Neural cell (in vitro differentiated cells): Measurements from ENCODE around the gene MMP28. TPM values are rescaled to one million over a fixed set of nuclear protein-coding genes. Genes with fewer than 3 reads are reported as not detected.

ENCODE experiments used
- H2AFZ ChIP-seq: fragments of 200-600, 300-800 bp; sonication (generic), shearing (Covaris generic); 2 replicates; pipeline ENCODE4 v1.6.0; 2014; ENCODE audit warnings: low read depth, mild to moderate bottlenecking, antibody characterized with exemption, low read length, moderate library complexity
- H3F3A ChIP-seq: fragments of 200-600 bp; shearing (Covaris generic); 2 replicates; pipeline ENCODE4 v1.6.1; 2016; ENCODE audit warnings: mild to moderate bottlenecking, moderate library complexity, mixed read lengths, antibody characterized with exemption, low read length; ENCODE audit not compliant: insufficient read depth, poor library complexity, severe bottlenecking
- H3K27ac ChIP-seq: fragments of 200-600, 300-800 bp; sonication (generic), shearing (Covaris generic); 2 replicates; pipeline ENCODE4 v1.5.1; 2014; ENCODE audit warnings: mild to moderate bottlenecking, low read length, moderate library complexity
- H3K27me3 ChIP-seq: fragments of 300-800, 200-600 bp; sonication (generic), shearing (Covaris generic); 2 replicates; pipeline ENCODE4 v1.6.0; 2014; ENCODE audit warnings: mild to moderate bottlenecking, low read depth, low read length, moderate library complexity; ENCODE audit not compliant: insufficient read depth
- H3K36me3 ChIP-seq: fragments of 300-800, 200-600 bp; sonication (generic), shearing (Covaris generic); 2 replicates; pipeline ENCODE4 v1.5.1; 2014; ENCODE audit warnings: mild to moderate bottlenecking, antibody characterized with exemption, low read length, moderate library complexity; ENCODE audit not compliant: insufficient read depth
- H3K4me2 ChIP-seq: fragments of 300-800, 200-600 bp; sonication (generic), shearing (Covaris generic); 2 replicates; pipeline ENCODE4 v1.6.0; 2014; ENCODE audit warnings: mild to moderate bottlenecking, low read length
- H3K4me3 ChIP-seq: fragments of 300-800, 200-600 bp; sonication (generic), shearing (Covaris generic); 2 replicates; pipeline ENCODE4 v1.5.1; 2014; ENCODE audit warnings: mild to moderate bottlenecking, low read length, moderate library complexity
- H3K79me2 ChIP-seq: fragments of 200-600 bp; shearing (Covaris generic); replicated peaks from 2 replicates; pipeline ENCODE4 v1.6.0; 2014; ENCODE audit warnings: mild to moderate bottlenecking, low read length, moderate library complexity; ENCODE audit not compliant: insufficient read depth
- H3K9ac ChIP-seq: fragments of 300-800, 200-600 bp; sonication (generic), shearing (Covaris generic); 2 replicates; pipeline ENCODE4 v1.6.1; 2016; ENCODE audit warnings: mild to moderate bottlenecking, low read length, mixed read lengths
- H3K9me2 ChIP-seq: fragments of 200-600 bp; shearing (Covaris generic); 2 replicates; pipeline ENCODE4 v1.6.1; 2016; ENCODE audit warnings: mild to moderate bottlenecking, low read length, mixed read lengths; ENCODE audit not compliant: insufficient read depth
- H3K9me3 ChIP-seq: fragments of 200-600, 300-800 bp; sonication (generic), shearing (Covaris generic); 2 replicates; pipeline ENCODE4 v1.6.1; 2016; ENCODE audit warnings: mild to moderate bottlenecking, mixed run types, low read length, moderate library complexity, mixed read lengths
- H4K20me1 ChIP-seq: fragments of 200-600 bp; shearing (Covaris generic); 2 replicates; pipeline ENCODE4 v1.6.1; 2016; ENCODE audit warnings: mild to moderate bottlenecking, mixed run types; ENCODE audit not compliant: insufficient read depth
- EP300 ChIP-seq: fragments of 450-650 bp; conservative IDR thresholded peaks from 2 replicates; pipeline ENCODE4 v1.6.1; 2014; ENCODE audit warnings: antibody characterized with exemption, mild to moderate bottlenecking, moderate library complexity; ENCODE audit not compliant: poor library complexity, severe bottlenecking
- EZH2 ChIP-seq: fragments of 200-600, 300-800 bp; shearing (Covaris generic), sonication (generic); IDR thresholded peaks from 2 replicates; pipeline ENCODE4 v1.6.1; 2014; ENCODE audit warnings: antibody characterized with exemption, low read length, borderline replicate concordance, mild to moderate bottlenecking; ENCODE audit not compliant: insufficient read depth, poor library complexity, severe bottlenecking
- MXI1 ChIP-seq: fragments of 450-650 bp; conservative IDR thresholded peaks from 2 replicates; pipeline ENCODE4 v1.6.1; 2014; ENCODE audit warnings: antibody characterized with exemption, mild to moderate bottlenecking; ENCODE audit not compliant: poor library complexity, severe bottlenecking
- POLR2AphosphoS5 ChIP-seq: IDR thresholded peaks from 2 replicates; pipeline ENCODE4 v1.6.1; 2012
- RAD21 ChIP-seq: fragments of 450-650 bp; conservative IDR thresholded peaks from 2 replicates; pipeline ENCODE4 v1.6.1; 2014; ENCODE audit warnings: antibody characterized with exemption, mild to moderate bottlenecking, moderate library complexity
- SMC3 ChIP-seq: fragments of 450-650 bp; conservative IDR thresholded peaks from 2 replicates; pipeline ENCODE4 v1.6.1; 2014; ENCODE audit warnings: antibody characterized with exemption, mild to moderate bottlenecking, moderate library complexity; ENCODE audit not compliant: poor library complexity
- TAF1 ChIP-seq: IDR thresholded peaks from 2 replicates; pipeline ENCODE4 v1.6.1; 2012; ENCODE audit warnings: low read depth
- polyA minus RNA-seq: library from RNA; depleted of rRNA, polyadenylated mRNA; stranded (reverse); fragments of >200 nt; gene quantifications from 2 replicates; pipeline ENCODE4 v1.2.3, GENCODE V29; 2014
- polyA plus RNA-seq: library from polyadenylated mRNA; depleted of rRNA; stranded (reverse); fragments of >200 nt; gene quantifications from 2 replicates; pipeline ENCODE4 v1.2.3, GENCODE V29; 2014
- TF ChIP-seq, protein P1 (sequence below): IDR thresholded peaks from 2 replicates; pipeline ENCODE4 v1.6.1; 2012; ENCODE audit warnings: borderline replicate concordance
- TF ChIP-seq, protein P2 (sequence below): fragments of 450-650 bp; IDR thresholded peaks from 2 replicates; pipeline ENCODE4 v1.5.1; 2014; ENCODE audit warnings: antibody characterized with exemption, mild to moderate bottlenecking, moderate library complexity; ENCODE audit not compliant: poor library complexity, severe bottlenecking

Gene MMP28, protein sequence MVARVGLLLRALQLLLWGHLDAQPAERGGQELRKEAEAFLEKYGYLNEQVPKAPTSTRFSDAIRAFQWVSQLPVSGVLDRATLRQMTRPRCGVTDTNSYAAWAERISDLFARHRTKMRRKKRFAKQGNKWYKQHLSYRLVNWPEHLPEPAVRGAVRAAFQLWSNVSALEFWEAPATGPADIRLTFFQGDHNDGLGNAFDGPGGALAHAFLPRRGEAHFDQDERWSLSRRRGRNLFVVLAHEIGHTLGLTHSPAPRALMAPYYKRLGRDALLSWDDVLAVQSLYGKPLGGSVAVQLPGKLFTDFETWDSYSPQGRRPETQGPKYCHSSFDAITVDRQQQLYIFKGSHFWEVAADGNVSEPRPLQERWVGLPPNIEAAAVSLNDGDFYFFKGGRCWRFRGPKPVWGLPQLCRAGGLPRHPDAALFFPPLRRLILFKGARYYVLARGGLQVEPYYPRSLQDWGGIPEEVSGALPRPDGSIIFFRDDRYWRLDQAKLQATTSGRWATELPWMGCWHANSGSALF
- 0.31 TPM in 1 of 2 replicates, not detected in the other for polyA plus RNA-seq
- polyA minus RNA-seq: not detected in 2 replicates

DNA sequence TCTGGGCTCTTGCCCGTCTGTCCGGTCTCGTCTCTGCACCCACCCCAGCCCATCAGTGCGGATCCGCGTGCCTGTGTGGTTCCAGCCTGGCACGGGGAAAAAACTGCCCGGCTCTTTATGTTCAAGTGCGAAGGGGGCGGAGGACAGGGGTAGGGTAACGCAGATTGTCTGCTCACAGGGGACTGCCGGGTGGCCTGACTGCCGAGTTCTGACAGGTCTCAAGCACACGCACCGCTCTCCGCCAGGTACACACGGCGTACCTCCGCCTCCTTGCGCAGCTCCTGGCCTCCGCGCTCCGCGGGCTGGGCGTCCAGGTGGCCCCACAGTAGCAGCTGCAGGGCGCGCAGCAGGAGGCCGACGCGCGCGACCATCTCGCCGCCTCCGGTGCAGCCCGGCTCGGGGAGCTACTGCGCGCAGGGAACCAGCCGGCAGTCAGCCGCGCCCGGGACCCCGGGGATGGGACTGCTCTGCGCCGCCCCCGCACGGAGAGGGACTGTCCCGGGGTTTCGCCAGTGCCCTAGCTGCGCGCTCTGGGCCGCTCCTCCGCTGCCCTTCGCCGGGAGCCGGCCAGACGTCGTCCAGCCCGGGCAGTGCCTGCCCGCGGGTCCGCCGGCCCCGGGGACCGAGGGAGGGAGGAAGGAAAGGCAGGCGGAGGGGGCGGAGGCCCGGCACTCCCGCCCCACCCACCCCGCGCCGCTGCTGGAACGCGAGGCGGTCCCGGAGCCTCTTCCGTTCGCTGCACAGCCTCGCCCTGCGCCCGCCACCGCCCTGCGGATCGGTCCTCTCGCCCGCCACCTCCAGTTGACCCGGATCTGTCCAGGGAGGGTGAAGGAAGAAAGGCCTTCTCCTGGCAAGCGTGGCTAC, at the start of gene MMP28:
Gene MMP28 (minus strand): TSS at position 635 of the 864 bp plus-strand sequence. CDS start 264 bp downstream, at position 371.
- Histone ChIP-seq H3K4me2 (no peak within 1 kb of the TSS), H3K9me2 (no peaks in the 10 kb centered on the region), H3K9me3 (no peaks in the 10 kb centered on the region), H3K4me3 (peak within 1 kb of the TSS; percentile 82), H4K20me1 (no peaks in the 10 kb centered on the region), H3K27ac (no peak within 1 kb of the TSS), H3K27me3 (peaks cover 61% of the 10 kb centered on the region), H3K36me3 (no peaks in the 10 kb centered on the region), H3K9ac (peak within 1 kb of the TSS; percentile 53), H2AFZ (peak within 1 kb of the TSS; percentile 60), H3K79me2 (no peaks in the 10 kb centered on the region), H3F3A (no peaks in the 10 kb centered on the region)
- TF ChIP-seq EZH2 (no peak), POLR2AphosphoS5 (peak; percentile 47)

DNA sequence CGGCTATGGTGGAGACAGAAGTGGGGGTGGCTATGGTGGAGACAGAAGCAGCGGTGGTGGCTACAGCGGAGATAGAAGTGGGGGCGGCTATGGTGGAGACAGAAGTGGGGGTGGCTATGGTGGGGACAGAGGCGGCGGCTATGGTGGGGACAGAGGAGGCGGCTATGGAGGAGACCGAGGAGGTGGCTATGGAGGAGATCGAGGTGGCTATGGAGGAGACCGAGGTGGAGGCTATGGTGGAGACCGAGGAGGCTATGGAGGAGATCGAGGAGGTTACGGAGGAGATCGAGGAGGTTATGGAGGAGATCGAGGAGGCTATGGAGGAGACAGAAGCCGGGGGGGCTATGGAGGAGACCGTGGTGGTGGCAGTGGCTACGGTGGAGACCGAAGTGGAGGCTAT, 49.1 kb upstream of the MMP28 start:
- Histone ChIP-seq H3K9ac (no peak overlapping the region), H3F3A (no peaks in the 10 kb centered on the region), H3K36me3 (no peaks in the 10 kb centered on the region), H3K4me2 (no peak overlapping the region), H2AFZ (no peak overlapping the region), H3K27me3 (no peaks in the 10 kb centered on the region), H3K4me3 (no peak overlapping the region), H3K9me2 (no peaks in the 10 kb centered on the region), H3K9me3 (no peaks in the 10 kb centered on the region), H4K20me1 (no peaks in the 10 kb centered on the region), H3K27ac (no peak overlapping the region), H3K79me2 (no peaks in the 10 kb centered on the region)
- TF ChIP-seq POLR2AphosphoS5 (no peak), TAF1 (no peak), EP300 (no peak), EZH2 (no peak), RAD21 (no peak), SMC3 (no peak), MXI1 (no peak)
- TF ChIP-seq, protein P1, sequence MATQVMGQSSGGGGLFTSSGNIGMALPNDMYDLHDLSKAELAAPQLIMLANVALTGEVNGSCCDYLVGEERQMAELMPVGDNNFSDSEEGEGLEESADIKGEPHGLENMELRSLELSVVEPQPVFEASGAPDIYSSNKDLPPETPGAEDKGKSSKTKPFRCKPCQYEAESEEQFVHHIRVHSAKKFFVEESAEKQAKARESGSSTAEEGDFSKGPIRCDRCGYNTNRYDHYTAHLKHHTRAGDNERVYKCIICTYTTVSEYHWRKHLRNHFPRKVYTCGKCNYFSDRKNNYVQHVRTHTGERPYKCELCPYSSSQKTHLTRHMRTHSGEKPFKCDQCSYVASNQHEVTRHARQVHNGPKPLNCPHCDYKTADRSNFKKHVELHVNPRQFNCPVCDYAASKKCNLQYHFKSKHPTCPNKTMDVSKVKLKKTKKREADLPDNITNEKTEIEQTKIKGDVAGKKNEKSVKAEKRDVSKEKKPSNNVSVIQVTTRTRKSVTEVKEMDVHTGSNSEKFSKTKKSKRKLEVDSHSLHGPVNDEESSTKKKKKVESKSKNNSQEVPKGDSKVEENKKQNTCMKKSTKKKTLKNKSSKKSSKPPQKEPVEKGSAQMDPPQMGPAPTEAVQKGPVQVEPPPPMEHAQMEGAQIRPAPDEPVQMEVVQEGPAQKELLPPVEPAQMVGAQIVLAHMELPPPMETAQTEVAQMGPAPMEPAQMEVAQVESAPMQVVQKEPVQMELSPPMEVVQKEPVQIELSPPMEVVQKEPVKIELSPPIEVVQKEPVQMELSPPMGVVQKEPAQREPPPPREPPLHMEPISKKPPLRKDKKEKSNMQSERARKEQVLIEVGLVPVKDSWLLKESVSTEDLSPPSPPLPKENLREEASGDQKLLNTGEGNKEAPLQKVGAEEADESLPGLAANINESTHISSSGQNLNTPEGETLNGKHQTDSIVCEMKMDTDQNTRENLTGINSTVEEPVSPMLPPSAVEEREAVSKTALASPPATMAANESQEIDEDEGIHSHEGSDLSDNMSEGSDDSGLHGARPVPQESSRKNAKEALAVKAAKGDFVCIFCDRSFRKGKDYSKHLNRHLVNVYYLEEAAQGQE: no peak
- TF ChIP-seq, protein P2, sequence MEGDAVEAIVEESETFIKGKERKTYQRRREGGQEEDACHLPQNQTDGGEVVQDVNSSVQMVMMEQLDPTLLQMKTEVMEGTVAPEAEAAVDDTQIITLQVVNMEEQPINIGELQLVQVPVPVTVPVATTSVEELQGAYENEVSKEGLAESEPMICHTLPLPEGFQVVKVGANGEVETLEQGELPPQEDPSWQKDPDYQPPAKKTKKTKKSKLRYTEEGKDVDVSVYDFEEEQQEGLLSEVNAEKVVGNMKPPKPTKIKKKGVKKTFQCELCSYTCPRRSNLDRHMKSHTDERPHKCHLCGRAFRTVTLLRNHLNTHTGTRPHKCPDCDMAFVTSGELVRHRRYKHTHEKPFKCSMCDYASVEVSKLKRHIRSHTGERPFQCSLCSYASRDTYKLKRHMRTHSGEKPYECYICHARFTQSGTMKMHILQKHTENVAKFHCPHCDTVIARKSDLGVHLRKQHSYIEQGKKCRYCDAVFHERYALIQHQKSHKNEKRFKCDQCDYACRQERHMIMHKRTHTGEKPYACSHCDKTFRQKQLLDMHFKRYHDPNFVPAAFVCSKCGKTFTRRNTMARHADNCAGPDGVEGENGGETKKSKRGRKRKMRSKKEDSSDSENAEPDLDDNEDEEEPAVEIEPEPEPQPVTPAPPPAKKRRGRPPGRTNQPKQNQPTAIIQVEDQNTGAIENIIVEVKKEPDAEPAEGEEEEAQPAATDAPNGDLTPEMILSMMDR: no peak
